Progenitor cell of endocrine pancreas (in vitro differentiated cells): ENCODE measurements around the gene COL5A2. TPM values are rescaled to one million over a fixed set of nuclear protein-coding genes. Genes with fewer than 3 reads are reported as not detected.

ENCODE experiments used
- DNase-seq: peaks from one replicate; pipeline ENCODE4 v3.0.0; 2021; ENCODE audit warnings: low spot score; ENCODE audit not compliant: unreplicated experiment
- H3K27ac Mint-ChIP-seq: 2 replicates; pipeline ENCODE4 v1.8.0; 2021; ENCODE audit warnings: mild to moderate bottlenecking, moderate library complexity, mixed read lengths
- H3K27me3 Mint-ChIP-seq: 2 replicates; pipeline ENCODE4 v1.8.0; 2021; ENCODE audit warnings: mixed read lengths
- H3K36me3 Mint-ChIP-seq: 2 replicates; pipeline ENCODE4 v1.8.0; 2022; ENCODE audit warnings: mixed read lengths; ENCODE audit not compliant: insufficient read depth
- H3K4me1 Mint-ChIP-seq: 2 replicates; pipeline ENCODE4 v1.8.0; 2021; ENCODE audit warnings: low read depth, mixed read lengths
- H3K4me3 Mint-ChIP-seq: 2 replicates; pipeline ENCODE4 v1.8.0; 2021; ENCODE audit warnings: low read depth, mild to moderate bottlenecking, moderate library complexity, mixed read lengths
- H3K9me3 Mint-ChIP-seq: 2 replicates; pipeline ENCODE4 v1.8.0; 2021; ENCODE audit warnings: low read depth, mixed read lengths
- CTCF ChIP-seq: fragments of 200-600 bp; sonication (generic); IDR thresholded peaks from one replicate; pipeline ENCODE4 v1.5.0; 2021; ENCODE audit warnings: antibody characterized with exemption, mild to moderate bottlenecking; ENCODE audit not compliant: unreplicated experiment
- total RNA-seq: library from RNA; stranded (reverse); gene quantifications from 2 replicates; pipeline ENCODE4 v1.2.1, GENCODE V29; 2021

Gene COL5A2
- total RNA-seq, 1 donor from 2014 or later, result 4.5 TPM

DNA sequence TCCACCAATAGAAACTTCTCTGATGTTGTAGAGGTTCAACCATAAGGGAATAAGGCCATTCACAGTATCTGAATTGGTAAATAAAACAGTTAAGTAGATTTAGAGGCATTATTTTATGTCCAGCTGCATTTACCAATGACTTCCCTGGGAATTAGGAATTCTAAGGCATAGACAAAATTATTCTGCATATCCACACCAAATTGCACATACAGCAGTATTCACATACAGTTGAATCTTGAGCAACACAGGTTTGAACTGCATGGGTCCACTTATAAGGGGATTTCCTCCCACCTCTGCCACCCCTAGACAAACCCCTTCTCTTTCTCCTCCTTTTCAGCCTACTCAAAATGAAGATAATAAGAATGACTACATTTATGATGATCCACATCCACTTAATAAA is 54.4 kb downstream of the COL5A2 start:
- no peak for DNase-seq
- no peaks in the 10 kb centered on the region for H3K4me1 Mint-ChIP-seq

GRCh38 chr2:189124175-189124574 is 55.4 kb downstream of the COL5A2 start:
- Mint-ChIP-seq H3K9me3 (no peaks in the 10 kb centered on the region), H3K27ac (no peak overlapping the region), H3K36me3 (no peaks in the 10 kb centered on the region), H3K4me3 (no peak overlapping the region), H3K4me1 (no peaks in the 10 kb centered on the region), H3K27me3 (no peaks in the 10 kb centered on the region)
- no peak for DNase-seq
- TF ChIP-seq CTCF, result no peak

More for the DNA sequence above, 54.4 kb downstream of the COL5A2 start:
- Mint-ChIP-seq H3K4me3 (no peak overlapping the region), H3K27me3 (no peaks in the 10 kb centered on the region), H3K9me3 (no peaks in the 10 kb centered on the region), H3K27ac (no peak overlapping the region), H3K36me3 (no peaks in the 10 kb centered on the region)
- no peak for TF ChIP-seq CTCF

GRCh38 chr2:189118386-189118785 is 61.2 kb downstream of the COL5A2 start:
- TF ChIP-seq CTCF, result no peak
- H3K27ac Mint-ChIP-seq, result no peak overlapping the region
- H3K4me3 Mint-ChIP-seq, result no peak overlapping the region

DNA sequence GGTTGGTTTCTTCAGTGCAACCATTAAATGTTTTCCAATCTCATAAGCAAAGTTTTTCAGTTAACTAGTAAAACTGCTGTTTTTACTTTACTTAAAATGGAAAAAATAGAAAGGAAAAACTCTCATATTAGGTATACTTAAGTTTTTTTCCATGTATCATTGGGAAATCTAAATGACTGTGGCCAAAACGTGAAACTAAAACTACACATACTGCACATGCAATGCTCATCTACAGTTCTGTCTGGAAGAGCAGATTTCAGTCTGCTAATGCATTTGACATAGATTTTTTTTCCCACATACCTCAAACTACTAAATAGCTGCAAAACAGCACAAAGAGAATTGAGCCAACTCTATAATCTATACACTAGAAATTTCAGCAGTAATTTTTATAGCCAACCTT is 62.6 kb downstream of the COL5A2 start:
- no peak for DNase-seq
- H3K36me3 Mint-ChIP-seq, result no peaks in the 10 kb centered on the region
- no peak for TF ChIP-seq CTCF
- H3K27me3 Mint-ChIP-seq, result no peaks in the 10 kb centered on the region
- H3K9me3 Mint-ChIP-seq, result no peaks in the 10 kb centered on the region
- H3K4me1 Mint-ChIP-seq, result no peaks in the 10 kb centered on the region
- no peak overlapping the region for H3K4me3 Mint-ChIP-seq
- no peak overlapping the region for H3K27ac Mint-ChIP-seq

More at GRCh38 chr2:189118386-189118785, 61.2 kb downstream of the COL5A2 start:
- no peaks in the 10 kb centered on the region for H3K27me3 Mint-ChIP-seq
- H3K4me1 Mint-ChIP-seq, result no peaks in the 10 kb centered on the region
- no peaks in the 10 kb centered on the region for H3K36me3 Mint-ChIP-seq
- H3K9me3 Mint-ChIP-seq, result no peaks in the 10 kb centered on the region
- no peak for DNase-seq

GRCh38 chr2:189116087-189116486 is 63.5 kb downstream of the COL5A2 start:
- no peaks in the 10 kb centered on the region for H3K9me3 Mint-ChIP-seq
- TF ChIP-seq CTCF, result no peak
- no peak overlapping the region for H3K27ac Mint-ChIP-seq
- H3K4me1 Mint-ChIP-seq, result peaks cover 1% of the 10 kb centered on the region
- no peak overlapping the region for H3K4me3 Mint-ChIP-seq
- DNase-seq, result no peak
- no peaks in the 10 kb centered on the region for H3K27me3 Mint-ChIP-seq
- no peaks in the 10 kb centered on the region for H3K36me3 Mint-ChIP-seq
